K562 (cell line): ENCODE results near the gene FAM219A. TPM values are rescaled to one million over a fixed set of nuclear protein-coding genes. Genes with fewer than 3 reads are reported as not detected.
A peak's percentile ranks its signal among the peaks of the same experiment; 100 is the strongest.

Experiments
- CREBBP ChIP-seq: IDR thresholded peaks from one replicate; pipeline ENCODE4 v1.6.1; 2012; ENCODE audit warnings: low read depth, mild to moderate bottlenecking, control low read depth, inconsistent platforms, low read length
- CTCF ChIP-seq, 3 experiments: IDR thresholded peaks in 2 of 3; conservative IDR thresholded peaks in 1 of 3; 2 replicates each; pipeline ENCODE4 v1.5.1; 2011 to 2012; ENCODE audit warnings: low read length in 3 of 3, mild to moderate bottlenecking in 3 of 3, control low read depth in 2 of 3, improper control_type of control experiment in 1 of 3, inconsistent platforms in 1 of 3, low read depth in 1 of 3, mixed read lengths in 1 of 3, moderate library complexity in 1 of 3; ENCODE audit not compliant: insufficient read depth in 2 of 3
- HIVEP1 ChIP-seq: fragments of 250-450 bp; sonication (Bioruptor Pico); IDR thresholded peaks from 2 replicates; pipeline ENCODE4 v1.4.0; 2020; ENCODE audit warnings: mild to moderate bottlenecking
- KDM1A ChIP-seq, 2 experiments: fragments of 450-650 bp; IDR thresholded peaks; 2 replicates each; pipeline ENCODE4 v1.6.1; 2016; ENCODE audit warnings: mild to moderate bottlenecking in 2 of 2
- MIER1 ChIP-seq: fragments of 450-650 bp; IDR thresholded peaks from 2 replicates; pipeline ENCODE4 v1.6.1; 2016; ENCODE audit warnings: antibody characterized with exemption, mild to moderate bottlenecking, low read depth
- NCOA4 ChIP-seq: fragments of 450-650 bp; IDR thresholded peaks from 2 replicates; pipeline ENCODE4 v1.6.1; 2018; ENCODE audit warnings: mild to moderate bottlenecking; ENCODE audit not compliant: partially characterized antibody
- PHF21A ChIP-seq: fragments of 450-650 bp; IDR thresholded peaks from 2 replicates; pipeline ENCODE4 v1.6.1; 2017; ENCODE audit warnings: low read depth, borderline replicate concordance
- PKNOX1 ChIP-seq: fragments of 450-650 bp; IDR thresholded peaks from 2 replicates; pipeline ENCODE4 v1.6.1; 2016
- RBM34 ChIP-seq: fragments of 200-400 bp; formaldehyde crosslinking; IDR thresholded peaks from 2 replicates; pipeline ENCODE4 v1.6.1; 2018; ENCODE audit warnings: low read length, borderline replicate concordance; ENCODE audit not compliant: insufficient read depth
- RFX1 ChIP-seq: fragments of 450-650 bp; IDR thresholded peaks from 2 replicates; pipeline ENCODE4 v1.6.1; 2016; ENCODE audit warnings: mild to moderate bottlenecking, moderate library complexity
- RHOXF2B ChIP-seq: fragments of 250-450 bp; sonication (Bioruptor Pico); conservative IDR thresholded peaks from 2 replicates; pipeline ENCODE4 v1.5.1; 2021
- SIRT6 ChIP-seq: IDR thresholded peaks from one replicate; pipeline ENCODE4 v1.6.1; 2012; ENCODE audit warnings: low read depth, mild to moderate bottlenecking, control low read depth, inconsistent platforms, low read length, moderate library complexity
- SREBF1 ChIP-seq: fragments of 150-350 bp; IDR thresholded peaks from 2 replicates; pipeline ENCODE4 v1.6.1; 2014; ENCODE audit warnings: antibody characterized with exemption, low read depth, low read length, borderline replicate concordance
- TEAD4 ChIP-seq, 2 experiments: sonication (generic) in 1 of 2; formaldehyde crosslinking in 1 of 2; IDR thresholded peaks; 2 replicates each; pipeline versions ENCODE4 v1.6.1 to v1.8.0; 2012 to 2022; ENCODE audit warnings: borderline replicate concordance in 1 of 2, inconsistent platforms in 1 of 2, low read length in 1 of 2, mild to moderate bottlenecking in 1 of 2, missing genetic modification reagents in 1 of 2
- U2AF2 ChIP-seq: fragments of 200-400 bp; formaldehyde crosslinking; optimal IDR thresholded peaks from 2 replicates; pipeline ENCODE3; 2017; ENCODE audit warnings: low read depth, mild to moderate bottlenecking, low read length
- ZBTB1 ChIP-seq: sonication (generic); formaldehyde crosslinking; IDR thresholded peaks from 2 replicates; pipeline ENCODE4 v1.8.1; 2023; ENCODE audit warnings: missing genetic modification reagents, low read depth, mild to moderate bottlenecking, borderline replicate concordance
- ZBTB11 ChIP-seq, 3 experiments: fragments of 200-800 bp in 1 of 3; fragments of 250-450 bp in 1 of 3; fragments of 450-650 bp in 1 of 3; sonication (Bioruptor Pico) in 1 of 3; sonication (Bioruptor generic) in 1 of 3; formaldehyde crosslinking in 1 of 3; IDR thresholded peaks; 2 replicates each; pipeline versions ENCODE4 v1.6.1 to v1.8.0; 2016 to 2022; ENCODE audit warnings: mild to moderate bottlenecking in 2 of 3, missing genetic modification characterization in 2 of 3, missing compliant biosample characterization in 1 of 3, moderate library complexity in 1 of 3
- ZNF133 ChIP-seq: fragments of 250-450 bp; sonication (Bioruptor Pico); IDR thresholded peaks from 2 replicates; pipeline ENCODE4 v1.4.0; 2020; ENCODE audit warnings: mild to moderate bottlenecking
- polyA plus RNA-seq, 8 experiments: library from polyadenylated mRNA; depleted of rRNA in 4 of 8; stranded (reverse) in 5 of 8; unstranded in 3 of 8; fragments of >200 nt; fragmentation: Nextera tagmentation in 2 of 8; fragmentation: Illumina TruSeq in 1 of 8; extraction: Ambion mirVana in 2 of 8; extraction: Trizol in 1 of 8; gene quantifications; 2 replicates each; pipeline versions ENCODE4 v1.2.1 to v1.2.3, GENCODE V29; 2011 to 2014; ENCODE audit warnings: inconsistent platforms in 1 of 8, missing spikeins in 1 of 8
- total RNA-seq, 7 experiments: library from RNA; depleted of rRNA in 6 of 7; stranded (reverse); fragments of >200 nt in 6 of 7; fragmentation: Illumina TruSeq in 2 of 7; extraction: Trizol in 2 of 7; gene quantifications; 2 replicates each; pipeline versions ENCODE4 v1.2.1 to v1.2.3, GENCODE V29; 2011 to 2021; ENCODE audit warnings: low replicate concordance in 1 of 7

The FAM219A gene
- total and polyA plus RNA-seq, 9 of the 15 experiments (the other 6 are each of a cell fraction or from before 2014, with no cell fraction given) = 0.63 to 8.6 (median 2.9) TPM

- TF ChIP-seq ZBTB11 (CRISPR knock-in tag; IDR thresholded peaks at IDR 0.05) = no peak
- no peak for TF ChIP-seq CTCF (IDR thresholded peaks at IDR 0.05 in 2 of 3, conservative IDR thresholded peaks at IDR 0.05 in 1 of 3; ENCODE audit: insufficient read depth in 2 of 3, low read depth in 1 of 3, low read length in 3 of 3)
- no peak for TF ChIP-seq U2AF2
- TF ChIP-seq NCOA4 = no peak
- TF ChIP-seq CREBBP = no peak
- no peak for TF ChIP-seq TEAD4 (IDR thresholded peaks at IDR 0.05; ENCODE audit: low read length)
- TF ChIP-seq TEAD4 (CRISPR knock-in tag; IDR thresholded peaks at IDR 0.05; ENCODE audit: borderline replicate concordance) = no peak
- no peak for TF ChIP-seq HIVEP1 (CRISPR knock-in tag)
- TF ChIP-seq ZNF133 = no peak
- TF ChIP-seq RBM34 = no peak
- TF ChIP-seq SIRT6 = no peak
- TF ChIP-seq PHF21A = no peak
- peak; percentile 85 for TF ChIP-seq RFX1
- peak; percentile 43; the same call in 1 of the 2 replicates for TF ChIP-seq PKNOX1
- no peak for TF ChIP-seq MIER1
- no peak for TF ChIP-seq KDM1A (IDR thresholded peaks at IDR 0.05)
- TF ChIP-seq RHOXF2B (CRISPR knock-in tag) = no peak
- peak; percentile 35; the same call in 1 of the 2 replicates for TF ChIP-seq ZBTB1 (CRISPR knock-in tag)
- no peak for TF ChIP-seq SREBF1
These were observed at the start of gene FAM219A, which contains the start of gene DNAI1 (continued) for GRCh38 chr9:34458013-34458958.
